ENCODE measurements around the gene DEPDC7.
A peak's percentile ranks its signal among the peaks of the same experiment; 100 is the strongest.

Gene DEPDC7

DNA sequence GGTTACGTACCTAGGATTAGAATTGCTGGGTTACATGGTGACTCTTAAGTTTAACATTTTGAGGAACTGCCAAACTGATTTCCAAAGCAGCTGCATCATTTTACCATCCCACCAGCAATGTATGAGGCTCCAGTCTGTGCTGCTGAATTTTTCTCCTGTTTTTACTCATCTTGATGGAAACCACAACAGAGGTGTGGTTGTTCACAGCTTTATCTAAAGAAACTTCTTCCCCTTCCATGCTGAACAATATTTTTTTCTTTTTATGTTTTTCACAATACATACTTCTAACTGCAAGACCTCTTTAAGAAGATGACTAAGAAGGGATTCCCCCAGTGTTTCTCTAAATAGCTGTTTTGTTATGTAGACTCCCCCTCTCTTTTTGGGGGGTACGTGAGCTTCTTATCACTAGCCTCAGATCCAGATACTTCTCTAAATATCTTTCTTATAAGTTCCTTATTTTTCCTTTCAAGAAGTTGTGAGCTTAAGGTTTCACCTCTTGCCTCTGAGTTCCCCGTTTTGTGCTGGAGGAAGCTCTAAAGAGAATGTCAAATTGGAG, 47.7 kb downstream of the DEPDC7 start:
- DNase-seq: no peak

DNA sequence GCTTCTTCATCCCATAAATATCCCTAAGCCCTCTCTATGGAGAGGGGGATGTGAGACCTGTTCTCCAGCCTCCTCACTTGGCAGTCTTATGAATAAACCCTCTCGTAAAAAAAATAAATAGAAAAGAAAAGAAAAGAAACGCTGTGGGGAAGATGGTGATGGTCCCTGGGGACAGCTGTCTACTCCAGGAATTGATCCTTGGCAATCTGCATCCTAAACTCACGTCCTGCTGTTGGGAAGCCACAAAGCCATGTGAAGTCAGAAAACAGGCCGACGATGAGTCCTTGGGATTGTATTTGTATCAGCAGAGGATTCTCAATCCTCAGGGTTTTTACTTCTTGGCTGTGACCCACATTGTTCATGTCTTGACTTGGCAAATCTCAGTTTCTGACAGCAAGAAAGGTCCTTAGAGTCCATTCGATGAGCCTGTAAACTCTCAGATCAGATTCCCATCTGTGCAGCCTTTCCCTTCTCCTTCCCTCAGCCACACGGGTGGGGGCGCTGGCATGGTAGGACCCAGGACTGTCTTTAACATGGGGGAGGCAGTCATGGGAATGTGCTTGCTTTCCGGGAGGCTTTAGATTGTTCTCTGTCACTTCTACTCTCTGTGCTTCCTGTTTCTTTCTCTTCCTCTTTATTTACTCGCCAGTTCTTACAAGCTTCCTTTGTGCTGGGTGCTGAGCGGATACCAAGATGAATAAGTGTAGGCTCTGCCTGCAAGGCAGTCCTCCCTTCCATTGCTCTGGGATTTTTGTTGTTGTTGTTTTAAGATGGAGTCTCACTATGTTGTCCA, 48.6 kb downstream of the DEPDC7 start:
- no peak for DNase-seq

GRCh38 chr11:33064866-33065265, 49.2 kb downstream of the DEPDC7 start:
- DNase-seq: no peak

GRCh38 chr11:33065445-33066178, 49.9 kb downstream of the DEPDC7 start:
- peak; percentile 53 for DNase-seq

DNA sequence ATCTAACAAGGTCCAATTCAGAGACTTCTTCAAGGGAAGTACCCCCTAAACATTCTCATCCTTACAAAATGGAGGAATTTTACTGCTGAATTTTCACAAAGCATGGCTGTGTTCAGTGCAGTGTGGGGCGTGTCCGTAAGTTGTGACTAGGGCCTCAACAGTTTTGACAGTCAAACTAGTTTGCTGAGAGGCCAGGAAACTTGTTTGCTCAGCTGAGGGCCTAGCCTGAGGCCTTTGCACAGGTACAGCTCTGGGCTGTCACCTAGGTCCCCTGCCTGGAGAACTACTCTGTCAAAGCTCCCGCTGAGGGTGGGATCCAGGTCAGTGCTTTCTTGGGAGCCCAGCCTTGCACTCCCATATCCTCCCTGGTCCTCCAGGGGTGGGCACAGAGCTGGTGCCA, 51.6 kb downstream of the DEPDC7 start:
- DNase-seq: no peak

- no peak for DNase-seq
Observed at GRCh38 chr11:33068611-33069340, 53.1 kb downstream of the DEPDC7 start.

- no peak for DNase-seq
Observed at GRCh38 chr11:33072465-33072864, 56.8 kb downstream of the DEPDC7 start.
